ENCODE results near the gene PI4KA.

Gene PI4KA

GRCh38 chr22:20762233-20762796, 96.3 kb downstream of the PI4KA start:
- H3K27me3 ChIP-seq (ENCODE audit: insufficient read depth, poor library complexity, severe bottlenecking), result no peaks in the 10 kb centered on the region
- H3K4me3 ChIP-seq (replicated peaks; ENCODE audit: insufficient read depth, low read length), result no peak overlapping the region
- no peak for DNase-seq (ENCODE audit: low read depth in 1 of 2, low spot score in 1 of 2)
- H3K27ac ChIP-seq (replicated peaks), result no peak overlapping the region
- TF ChIP-seq SPI1 (IDR thresholded peaks at IDR 0.05; ENCODE audit: borderline replicate concordance, low read depth), result no peak
- TF ChIP-seq GABPA (IDR thresholded peaks at IDR 0.05; ENCODE audit: low read depth), result no peak
- TF ChIP-seq POLR2AphosphoS5 (IDR thresholded peaks at IDR 0.05; ENCODE audit: low read depth), result no peak
- TF ChIP-seq, protein P1, sequence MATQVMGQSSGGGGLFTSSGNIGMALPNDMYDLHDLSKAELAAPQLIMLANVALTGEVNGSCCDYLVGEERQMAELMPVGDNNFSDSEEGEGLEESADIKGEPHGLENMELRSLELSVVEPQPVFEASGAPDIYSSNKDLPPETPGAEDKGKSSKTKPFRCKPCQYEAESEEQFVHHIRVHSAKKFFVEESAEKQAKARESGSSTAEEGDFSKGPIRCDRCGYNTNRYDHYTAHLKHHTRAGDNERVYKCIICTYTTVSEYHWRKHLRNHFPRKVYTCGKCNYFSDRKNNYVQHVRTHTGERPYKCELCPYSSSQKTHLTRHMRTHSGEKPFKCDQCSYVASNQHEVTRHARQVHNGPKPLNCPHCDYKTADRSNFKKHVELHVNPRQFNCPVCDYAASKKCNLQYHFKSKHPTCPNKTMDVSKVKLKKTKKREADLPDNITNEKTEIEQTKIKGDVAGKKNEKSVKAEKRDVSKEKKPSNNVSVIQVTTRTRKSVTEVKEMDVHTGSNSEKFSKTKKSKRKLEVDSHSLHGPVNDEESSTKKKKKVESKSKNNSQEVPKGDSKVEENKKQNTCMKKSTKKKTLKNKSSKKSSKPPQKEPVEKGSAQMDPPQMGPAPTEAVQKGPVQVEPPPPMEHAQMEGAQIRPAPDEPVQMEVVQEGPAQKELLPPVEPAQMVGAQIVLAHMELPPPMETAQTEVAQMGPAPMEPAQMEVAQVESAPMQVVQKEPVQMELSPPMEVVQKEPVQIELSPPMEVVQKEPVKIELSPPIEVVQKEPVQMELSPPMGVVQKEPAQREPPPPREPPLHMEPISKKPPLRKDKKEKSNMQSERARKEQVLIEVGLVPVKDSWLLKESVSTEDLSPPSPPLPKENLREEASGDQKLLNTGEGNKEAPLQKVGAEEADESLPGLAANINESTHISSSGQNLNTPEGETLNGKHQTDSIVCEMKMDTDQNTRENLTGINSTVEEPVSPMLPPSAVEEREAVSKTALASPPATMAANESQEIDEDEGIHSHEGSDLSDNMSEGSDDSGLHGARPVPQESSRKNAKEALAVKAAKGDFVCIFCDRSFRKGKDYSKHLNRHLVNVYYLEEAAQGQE (IDR thresholded peaks at IDR 0.05; ENCODE audit: insufficient replicate concordance, low read depth), result no peak
- TF ChIP-seq, protein P2, sequence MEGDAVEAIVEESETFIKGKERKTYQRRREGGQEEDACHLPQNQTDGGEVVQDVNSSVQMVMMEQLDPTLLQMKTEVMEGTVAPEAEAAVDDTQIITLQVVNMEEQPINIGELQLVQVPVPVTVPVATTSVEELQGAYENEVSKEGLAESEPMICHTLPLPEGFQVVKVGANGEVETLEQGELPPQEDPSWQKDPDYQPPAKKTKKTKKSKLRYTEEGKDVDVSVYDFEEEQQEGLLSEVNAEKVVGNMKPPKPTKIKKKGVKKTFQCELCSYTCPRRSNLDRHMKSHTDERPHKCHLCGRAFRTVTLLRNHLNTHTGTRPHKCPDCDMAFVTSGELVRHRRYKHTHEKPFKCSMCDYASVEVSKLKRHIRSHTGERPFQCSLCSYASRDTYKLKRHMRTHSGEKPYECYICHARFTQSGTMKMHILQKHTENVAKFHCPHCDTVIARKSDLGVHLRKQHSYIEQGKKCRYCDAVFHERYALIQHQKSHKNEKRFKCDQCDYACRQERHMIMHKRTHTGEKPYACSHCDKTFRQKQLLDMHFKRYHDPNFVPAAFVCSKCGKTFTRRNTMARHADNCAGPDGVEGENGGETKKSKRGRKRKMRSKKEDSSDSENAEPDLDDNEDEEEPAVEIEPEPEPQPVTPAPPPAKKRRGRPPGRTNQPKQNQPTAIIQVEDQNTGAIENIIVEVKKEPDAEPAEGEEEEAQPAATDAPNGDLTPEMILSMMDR (IDR thresholded peaks at IDR 0.05; ENCODE audit: insufficient read depth, low read length), result no peak

DNA sequence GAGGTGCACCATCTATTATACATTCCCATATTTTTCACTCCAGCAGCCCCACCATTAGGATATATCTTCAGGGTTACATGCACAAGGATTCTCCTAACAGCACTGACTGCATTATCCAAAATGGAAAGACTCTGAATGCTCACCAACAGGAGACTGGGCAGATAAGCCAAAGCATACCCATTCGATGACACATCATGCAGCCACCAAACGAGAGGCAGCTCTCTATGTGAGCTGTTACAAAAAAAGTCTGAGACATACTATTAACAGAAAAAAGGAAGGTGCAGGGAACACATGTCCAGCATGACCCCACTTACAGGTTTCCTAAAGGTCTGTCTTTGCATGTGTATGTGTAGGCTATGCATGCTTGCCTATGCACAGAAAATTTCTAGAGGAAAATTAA, 97.1 kb downstream of the PI4KA start:
- Histone ChIP-seq H3K4me3 (replicated peaks; ENCODE audit: insufficient read depth, low read length) (no peak overlapping the region), H3K27ac (replicated peaks) (no peak overlapping the region), H3K27me3 (ENCODE audit: insufficient read depth, poor library complexity, severe bottlenecking) (no peaks in the 10 kb centered on the region)
- DNase-seq (ENCODE audit: low read depth in 1 of 2, low spot score in 1 of 2), result no peak
- no peak for TF ChIP-seq POLR2AphosphoS5 (IDR thresholded peaks at IDR 0.05; ENCODE audit: low read depth)
- TF ChIP-seq, protein P2 (IDR thresholded peaks at IDR 0.05; ENCODE audit: insufficient read depth, low read length), result no peak
- TF ChIP-seq, protein P1 (IDR thresholded peaks at IDR 0.05; ENCODE audit: insufficient replicate concordance, low read depth), result no peak
- TF ChIP-seq GABPA (IDR thresholded peaks at IDR 0.05; ENCODE audit: low read depth), result no peak
- no peak for TF ChIP-seq SPI1 (IDR thresholded peaks at IDR 0.05; ENCODE audit: borderline replicate concordance, low read depth)

- no peak for DNase-seq (ENCODE audit: low read depth in 1 of 2, low spot score in 1 of 2)
- TF ChIP-seq, protein P2 (IDR thresholded peaks at IDR 0.05; ENCODE audit: insufficient read depth, low read length), result no peak
- no peak for TF ChIP-seq SPI1 (IDR thresholded peaks at IDR 0.05; ENCODE audit: borderline replicate concordance, low read depth)
- no peak for TF ChIP-seq GABPA (IDR thresholded peaks at IDR 0.05; ENCODE audit: low read depth)
- no peak for TF ChIP-seq POLR2AphosphoS5 (IDR thresholded peaks at IDR 0.05; ENCODE audit: low read depth)
- TF ChIP-seq, protein P1 (IDR thresholded peaks at IDR 0.05; ENCODE audit: insufficient replicate concordance, low read depth), result no peak
- Histone ChIP-seq H3K4me3 (replicated peaks; ENCODE audit: insufficient read depth, low read length) (no peak overlapping the region), H3K27me3 (ENCODE audit: insufficient read depth, poor library complexity, severe bottlenecking) (no peaks in the 10 kb centered on the region), H3K27ac (replicated peaks) (no peak overlapping the region)
Observed at GRCh38 chr22:20760084-20760483, 98.5 kb downstream of the PI4KA start.

Data from HL-60 (cell line).